CD14-positive monocyte (primary cell): ENCODE data around the gene LEMD1. TPM values are rescaled to one million over a fixed set of nuclear protein-coding genes. Genes with fewer than 3 reads are reported as not detected.

Experiments used
- DNase-seq, 3 donors: peaks; one replicate each; pipeline ENCODE4 v3.0.0-alpha.2; 2011 to 2022
- H2AFZ ChIP-seq: 2 replicates; pipeline ENCODE4 v1.6.0; 2012; ENCODE audit warnings: mild to moderate bottlenecking, low read depth, low read length, inconsistent platforms; ENCODE audit not compliant: insufficient read depth, poor library complexity, severe bottlenecking
- H3K27ac ChIP-seq, 2 donors: 1 replicate in 1 of 2; 2 replicates in 1 of 2; pipeline ENCODE4 v1.5.1; 2012 to 2013; ENCODE audit warnings: low read length in 2 of 2, control low read depth in 1 of 2, inconsistent platforms in 1 of 2, low read depth in 1 of 2, mild to moderate bottlenecking in 1 of 2
- H3K27me3 ChIP-seq, 2 donors: one replicate each; pipeline versions ENCODE4 v1.6.0 to v1.6.1; 2011 to 2013; ENCODE audit warnings: low read length in 2 of 2; ENCODE audit not compliant: control insufficient read depth in 2 of 2, insufficient read depth in 2 of 2
- H3K36me3 ChIP-seq, 2 donors: replicated peaks in 1 of 2; 1 replicate in 1 of 2; 2 replicates in 1 of 2; pipeline versions ENCODE4 v1.5.1 to v1.6.1; 2012 to 2013; ENCODE audit warnings: low read length in 2 of 2, control low read depth in 1 of 2, inconsistent platforms in 1 of 2, mild to moderate bottlenecking in 1 of 2; ENCODE audit not compliant: insufficient read depth in 2 of 2, control insufficient read depth in 1 of 2
- H3K4me1 ChIP-seq, 2 donors: 1 replicate in 1 of 2; 2 replicates in 1 of 2; pipeline versions ENCODE4 v1.5.1 to v1.6.1; 2012 to 2013; ENCODE audit warnings: low read length in 2 of 2, control low read depth in 1 of 2, inconsistent platforms in 1 of 2, mild to moderate bottlenecking in 1 of 2, moderate library complexity in 1 of 2; ENCODE audit not compliant: insufficient read depth in 2 of 2, control insufficient read depth in 1 of 2
- H3K4me2 ChIP-seq: replicated peaks from 2 replicates; pipeline ENCODE3; 2012; ENCODE audit warnings: low read length, moderate library complexity, mild to moderate bottlenecking; ENCODE audit not compliant: poor library complexity, severe bottlenecking; ENCODE audit errors: extremely low read depth
- H3K4me3 ChIP-seq, 3 experiments: fragments of 200-600 bp in 1 of 3; sonication (generic) in 1 of 3; replicated peaks in 1 of 3; 1 replicate in 2 of 3; 2 replicates in 1 of 3; pipeline ENCODE4 v1.5.1; 2011 to 2013; ENCODE audit warnings: low read length in 3 of 3, mild to moderate bottlenecking in 3 of 3, control low read depth in 2 of 3, low read depth in 2 of 3, inconsistent platforms in 1 of 3, moderate library complexity in 1 of 3
- H3K79me2 ChIP-seq: 2 replicates; pipeline ENCODE4 v1.6.0; 2012; ENCODE audit warnings: mild to moderate bottlenecking, control low read depth, inconsistent platforms, low read length, moderate library complexity; ENCODE audit not compliant: insufficient read depth
- H3K9ac ChIP-seq: 2 replicates; pipeline ENCODE4 v1.6.0; 2017; ENCODE audit warnings: low read length, mild to moderate bottlenecking; ENCODE audit not compliant: insufficient read depth, poor library complexity, severe bottlenecking
- H3K9me3 ChIP-seq, 2 donors: replicated peaks in 1 of 2; 1 replicate in 1 of 2; 2 replicates in 1 of 2; pipeline versions ENCODE4 v1.5.1 to v1.6.1; 2012 to 2013; ENCODE audit warnings: low read length in 2 of 2, control low read depth in 1 of 2; ENCODE audit not compliant: control insufficient read depth in 1 of 2, insufficient read depth in 1 of 2
- H4K20me1 ChIP-seq: 2 replicates; pipeline ENCODE4 v1.6.0; 2012; ENCODE audit warnings: mild to moderate bottlenecking, low read length, control low read depth, moderate library complexity; ENCODE audit not compliant: insufficient read depth
- H3K27ac Mint-ChIP-seq, 7 donors: one replicate each; pipeline ENCODE4 v1.8.0; 2020; ENCODE audit warnings: mild to moderate bottlenecking in 7 of 7, mixed read lengths in 7 of 7, moderate library complexity in 6 of 7, inconsistent platforms in 2 of 7
- H3K27me3 Mint-ChIP-seq, 3 donors: one replicate each; pipeline ENCODE4 v1.8.0; 2021 to 2022; ENCODE audit warnings: low read depth in 3 of 3, mild to moderate bottlenecking in 3 of 3, mixed read lengths in 3 of 3, moderate library complexity in 3 of 3, inconsistent platforms in 1 of 3
- H3K36me3 Mint-ChIP-seq, 2 donors: one replicate each; pipeline ENCODE4 v1.8.0; 2020; ENCODE audit warnings: mixed read lengths in 2 of 2, inconsistent platforms in 1 of 2, mild to moderate bottlenecking in 1 of 2
- H3K4me1 Mint-ChIP-seq: one replicate; pipeline ENCODE4 v1.8.0; 2020; ENCODE audit warnings: mild to moderate bottlenecking, mixed read lengths
- H3K4me3 Mint-ChIP-seq, 2 donors: one replicate each; pipeline ENCODE4 v1.8.0; 2020; ENCODE audit warnings: mild to moderate bottlenecking in 2 of 2, mixed read lengths in 2 of 2, moderate library complexity in 1 of 2
- H3K9me3 Mint-ChIP-seq, 7 donors: one replicate each; pipeline ENCODE4 v1.8.0; 2020 to 2022; ENCODE audit warnings: mixed read lengths in 7 of 7, mild to moderate bottlenecking in 6 of 7, moderate library complexity in 6 of 7, inconsistent platforms in 2 of 7
- CTCF ChIP-seq: fragments of 200-600 bp; IDR thresholded peaks from one replicate; pipeline ENCODE4 v1.8.0; 2022; ENCODE audit warnings: antibody characterized with exemption, mild to moderate bottlenecking
- WGBS: methylation state at CpG from one replicate; pipeline ENCODE4 v1.1.5; 2013; ENCODE audit warnings: missing lambda C conversion rate; ENCODE audit not compliant: insufficient coverage; 5-methylcytosine and 5-hydroxymethylcytosine counted together
- intact Hi-C, 2 donors: fragments of 100-400 bp; cut with micrococcal nuclease; formaldehyde crosslinking; loops; one replicate each; pipeline versions ENCODE4 v1.15.0 to v1.15.1; 2023
- polyA plus RNA-seq, 3 donors: library from polyadenylated mRNA; depleted of rRNA in 1 of 3; unstranded in 2 of 3; stranded (reverse) in 1 of 3; fragments of 300-500 nt in 2 of 3; fragments of >200 nt in 1 of 3; fragmentation: Illumina TruSeq in 2 of 3; gene quantifications; 1 replicate in 2 of 3; 2 replicates in 1 of 3; pipeline ENCODE4 v1.2.3, GENCODE V29; 2012 to 2021

LEMD1 gene
- polyA plus RNA-seq, 3 donors = not detected

- no peak overlapping the region for H3K9ac ChIP-seq
- Mint-ChIP-seq H3K9me3 (peaks cover 0 to 10% (median 0%) of the 10 kb centered on the region in 7 donors), H3K36me3 (no peaks in the 10 kb centered on the region), H3K27me3 (peaks cover 57 to 70% (median 60%) of the 10 kb centered on the region in 3 donors), H3K4me3 (no peak overlapping the region), H3K4me1 (peaks cover 6% of the 10 kb centered on the region), H3K27ac (no peak overlapping the region)
- TF ChIP-seq CTCF = no peak
- intact Hi-C loops = no loop called here
- H3K27ac ChIP-seq = no peak overlapping the region
- no peak overlapping the region for H3K4me3 ChIP-seq
- H3K4me1 ChIP-seq = peaks cover 0 to 6% of the 10 kb centered on the region in 2 donors
- DNase-seq = no peak
- H2AFZ ChIP-seq = no peak overlapping the region
- H4K20me1 ChIP-seq = no peaks in the 10 kb centered on the region
- H3K27me3 ChIP-seq = peaks cover 33 to 67% of the 10 kb centered on the region in 2 donors
- no peaks in the 10 kb centered on the region for H3K36me3 ChIP-seq
- peaks cover 0 to 9% of the 10 kb centered on the region in 2 donors for H3K9me3 ChIP-seq
- H3K79me2 ChIP-seq = no peaks in the 10 kb centered on the region
- H3K4me2 ChIP-seq = no peak overlapping the region
- WGBS = no CpG with 5 or more reads among the region's 2 CpGs
Observed at GRCh38 chr1:205451759-205452164, 29.9 kb upstream of the LEMD1 start.

- peaks cover 29 to 62% of the 10 kb centered on the region in 2 donors for H3K27me3 ChIP-seq
- WGBS = 74% methylated on average over 4 of the region's 5 CpGs
- H3K4me3 Mint-ChIP-seq = no peak overlapping the region
Observed at GRCh38 chr1:205451202-205451601, 29.3 kb upstream of the LEMD1 start.

More at GRCh38 chr1:205451202-205451601, 29.3 kb upstream of the LEMD1 start:
- Histone ChIP-seq H3K4me2 (no peak overlapping the region), H3K36me3 (no peaks in the 10 kb centered on the region), H3K27ac (no peak overlapping the region), H3K4me3 (no peak overlapping the region), H4K20me1 (no peaks in the 10 kb centered on the region), H3K4me1 (peaks cover 0 to under 1% of the 10 kb centered on the region in 2 donors), H3K79me2 (no peaks in the 10 kb centered on the region), H3K9ac (no peak overlapping the region), H3K9me3 (peaks cover 0 to 9% of the 10 kb centered on the region in 2 donors), H2AFZ (no peak overlapping the region)
- H3K27ac Mint-ChIP-seq = no peak overlapping the region
- TF ChIP-seq CTCF = no peak
- intact Hi-C loops = no loop called here
- peaks cover 3% of the 10 kb centered on the region for H3K4me1 Mint-ChIP-seq
- DNase-seq = no peak
- H3K9me3 Mint-ChIP-seq = peaks cover 0 to 10% (median 0%) of the 10 kb centered on the region in 7 donors
- H3K27me3 Mint-ChIP-seq = peaks cover 52 to 70% (median 57%) of the 10 kb centered on the region in 3 donors
- H3K36me3 Mint-ChIP-seq = no peaks in the 10 kb centered on the region
